HepG2 (cell line): ENCODE data around the gene UCKL1. TPM values are rescaled to one million over a fixed set of nuclear protein-coding genes. Genes with fewer than 3 reads are reported as not detected.

Experiments
- KDM4B ChIP-seq: sonication (generic); formaldehyde crosslinking; IDR thresholded peaks from 2 replicates; pipeline ENCODE4 v1.4.0; 2020; ENCODE audit warnings: missing genetic modification reagents
- KLF15 ChIP-seq: sonication (generic); formaldehyde crosslinking; IDR thresholded peaks from 2 replicates; pipeline ENCODE4 v1.8.1; 2023; ENCODE audit warnings: borderline replicate concordance, mild to moderate bottlenecking, inconsistent platforms, missing genetic modification reagents, mixed read lengths
- POLR2G ChIP-seq: fragments of 200-400 bp; formaldehyde crosslinking; IDR thresholded peaks from 2 replicates; pipeline ENCODE4 v1.6.1; 2018; ENCODE audit warnings: mild to moderate bottlenecking, low read depth, low read length, moderate library complexity
- ZBTB21 ChIP-seq: sonication (generic); formaldehyde crosslinking; IDR thresholded peaks from 2 replicates; pipeline ENCODE4 v1.4.0; 2020; ENCODE audit warnings: missing genetic modification reagents
- ZBTB7B ChIP-seq: sonication (generic); formaldehyde crosslinking; IDR thresholded peaks from 2 replicates; pipeline ENCODE4 v1.4.0; 2020; ENCODE audit warnings: missing genetic modification reagents
- ZBTB8A ChIP-seq: sonication (generic); formaldehyde crosslinking; IDR thresholded peaks from 2 replicates; pipeline ENCODE4 v1.4.0; 2020; ENCODE audit warnings: mild to moderate bottlenecking, low read depth, missing genetic modification reagents, borderline replicate concordance
- ZFP82 ChIP-seq: sonication (generic); formaldehyde crosslinking; IDR thresholded peaks from 2 replicates; pipeline ENCODE4 v1.5.1; 2020; ENCODE audit warnings: mild to moderate bottlenecking, missing genetic modification reagents, borderline replicate concordance
- ZNF225 ChIP-seq: sonication (generic); formaldehyde crosslinking; IDR thresholded peaks from 2 replicates; pipeline ENCODE4 v1.4.0; 2020; ENCODE audit warnings: mild to moderate bottlenecking, missing genetic modification reagents
- ZNF382 ChIP-seq: sonication (generic); formaldehyde crosslinking; IDR thresholded peaks from 2 replicates; pipeline ENCODE4 v1.5.0; 2020; ENCODE audit warnings: missing genetic modification reagents, mild to moderate bottlenecking, borderline replicate concordance
- ZNF468 ChIP-seq: sonication (generic); formaldehyde crosslinking; IDR thresholded peaks from 2 replicates; pipeline ENCODE4 v1.8.0; 2022; ENCODE audit warnings: mild to moderate bottlenecking, moderate library complexity, missing genetic modification reagents
- ZNF614 ChIP-seq: IDR thresholded peaks from 2 replicates; pipeline ENCODE4 v1.6.1; 2018; ENCODE audit warnings: missing biosample characterization, missing genetic modification reagents, inconsistent platforms, borderline replicate concordance
- ZNF674 ChIP-seq: sonication (generic); formaldehyde crosslinking; IDR thresholded peaks from 2 replicates; pipeline ENCODE4 v1.5.0; 2020; ENCODE audit warnings: low read depth, mild to moderate bottlenecking, missing genetic modification reagents
- polyA plus RNA-seq, 8 experiments: library from polyadenylated mRNA; depleted of rRNA in 3 of 8; stranded (reverse) in 7 of 8; unstranded in 1 of 8; fragments of >200 nt; fragmentation: Illumina TruSeq in 4 of 8; extraction: Trizol in 4 of 8; gene quantifications; 2 replicates each; pipeline versions ENCODE4 v1.2.1 to v1.2.3, GENCODE V29; 2011 to 2016; ENCODE audit warnings: low read depth in 4 of 8, missing spikeins in 1 of 8, mixed read lengths in 1 of 8; ENCODE audit not compliant: insufficient read depth in 1 of 8
- total RNA-seq, 5 experiments: library from RNA; depleted of rRNA; stranded (reverse); fragments of >200 nt; fragmentation: Illumina TruSeq; extraction: Trizol; gene quantifications; 2 replicates each; pipeline ENCODE4 v1.2.3, GENCODE V29; 2016; ENCODE audit warnings: low read depth in 1 of 5
- TF ChIP-seq, protein P1 (sequence below): sonication (generic); formaldehyde crosslinking; conservative IDR thresholded peaks from 2 replicates; pipeline ENCODE4 v1.4.0; 2020; ENCODE audit warnings: missing genetic modification reagents
- TF ChIP-seq, protein P2 (sequence below): sonication (generic); formaldehyde crosslinking; IDR thresholded peaks from 2 replicates; pipeline ENCODE4 v1.4.0; 2020; ENCODE audit warnings: missing genetic modification reagents, mild to moderate bottlenecking, borderline replicate concordance
- TF ChIP-seq, protein P3 (sequence below): sonication (generic); formaldehyde crosslinking; IDR thresholded peaks from 2 replicates; pipeline ENCODE4 v1.4.0; 2020; ENCODE audit warnings: missing genetic modification reagents
- TF ChIP-seq, protein P4 (sequence below): sonication (generic); formaldehyde crosslinking; IDR thresholded peaks from 2 replicates; pipeline ENCODE4 v1.4.0; 2020; ENCODE audit warnings: missing genetic modification reagents, borderline replicate concordance

The UCKL1 gene
- total and polyA plus RNA-seq, 2 of the 13 experiments (the other 11 are each of a cell fraction or from before 2014, with no cell fraction given), result 50.2 to 126 TPM

DNA sequence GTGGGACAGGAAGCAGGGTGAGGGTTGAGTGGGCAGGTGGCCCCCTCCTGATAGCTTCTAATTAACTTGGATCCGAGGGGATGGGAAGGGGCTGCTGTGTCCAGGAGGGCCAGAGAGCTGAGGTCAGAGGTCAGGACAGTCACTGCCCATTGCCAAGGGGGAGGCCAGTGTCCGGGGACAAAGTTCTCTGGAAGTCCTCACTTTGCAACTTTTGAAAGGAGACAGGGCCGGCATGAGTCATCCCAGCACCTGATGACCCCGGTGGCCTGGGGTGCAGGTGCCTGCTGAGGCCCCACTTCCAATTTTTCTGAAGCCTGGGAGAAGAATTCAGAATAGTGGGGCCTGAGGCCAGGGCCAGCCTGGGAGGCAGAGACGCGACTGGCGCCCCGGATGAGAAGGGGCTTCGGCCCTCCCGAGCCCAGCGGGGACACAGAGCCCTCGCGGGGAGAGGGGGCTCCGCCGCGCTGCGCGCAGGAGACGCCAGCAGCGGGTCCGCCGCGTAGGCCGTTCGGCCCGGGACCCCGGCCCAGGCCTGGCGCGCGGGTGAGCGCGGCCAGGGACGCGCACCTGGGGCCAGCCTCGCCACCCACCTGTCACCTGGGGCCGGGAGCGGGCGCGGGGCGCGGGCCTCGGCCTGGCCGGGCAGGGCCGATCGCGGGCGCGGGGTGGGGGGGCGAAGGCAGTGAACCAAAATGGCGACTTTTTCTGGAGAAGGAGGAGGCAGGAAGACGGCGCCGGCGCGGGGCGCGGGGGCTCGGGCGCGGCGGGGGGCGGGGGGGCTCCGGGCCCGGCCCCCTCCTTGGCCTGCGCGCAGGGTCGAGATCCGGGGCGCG is 12.9 kb upstream of the UCKL1 start (continued):
- TF ChIP-seq ZNF225 (CRISPR knock-in tag) (peak; percentile 57; the same call in 1 of the 2 replicates), ZBTB8A (CRISPR knock-in tag) (no peak; the same call in 1 of the 2 replicates), ZNF674 (no peak), ZFP82 (no peak), KDM4B (CRISPR knock-in tag) (peak; percentile 68; the same call in 1 of the 2 replicates), ZBTB21 (CRISPR knock-in tag) (no peak), ZNF468 (CRISPR knock-in tag) (no peak), POLR2G (peak; percentile 81), ZNF614 (CRISPR knock-in tag) (peak; percentile 83; the same call in 1 of the 2 replicates), ZNF382 (CRISPR knock-in tag) (no peak), ZBTB7B (CRISPR knock-in tag) (peak; percentile 94), KLF15 (no peak)
- TF ChIP-seq, protein P1, sequence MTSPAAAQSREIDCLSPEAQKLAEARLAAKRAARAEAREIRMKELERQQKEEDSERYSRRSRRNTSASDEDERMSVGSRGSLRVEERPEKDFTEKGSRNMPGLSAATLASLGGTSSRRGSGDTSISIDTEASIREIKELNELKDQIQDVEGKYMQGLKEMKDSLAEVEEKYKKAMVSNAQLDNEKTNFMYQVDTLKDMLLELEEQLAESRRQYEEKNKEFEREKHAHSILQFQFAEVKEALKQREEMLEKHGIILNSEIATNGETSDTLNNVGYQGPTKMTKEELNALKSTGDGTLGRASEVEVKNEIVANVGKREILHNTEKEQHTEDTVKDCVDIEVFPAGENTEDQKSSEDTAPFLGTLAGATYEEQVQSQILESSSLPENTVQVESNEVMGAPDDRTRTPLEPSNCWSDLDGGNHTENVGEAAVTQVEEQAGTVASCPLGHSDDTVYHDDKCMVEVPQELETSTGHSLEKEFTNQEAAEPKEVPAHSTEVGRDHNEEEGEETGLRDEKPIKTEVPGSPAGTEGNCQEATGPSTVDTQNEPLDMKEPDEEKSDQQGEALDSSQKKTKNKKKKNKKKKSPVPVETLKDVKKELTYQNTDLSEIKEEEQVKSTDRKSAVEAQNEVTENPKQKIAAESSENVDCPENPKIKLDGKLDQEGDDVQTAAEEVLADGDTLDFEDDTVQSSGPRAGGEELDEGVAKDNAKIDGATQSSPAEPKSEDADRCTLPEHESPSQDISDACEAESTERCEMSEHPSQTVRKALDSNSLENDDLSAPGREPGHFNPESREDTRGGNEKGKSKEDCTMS (CRISPR knock-in tag), result no peak
- TF ChIP-seq, protein P2, sequence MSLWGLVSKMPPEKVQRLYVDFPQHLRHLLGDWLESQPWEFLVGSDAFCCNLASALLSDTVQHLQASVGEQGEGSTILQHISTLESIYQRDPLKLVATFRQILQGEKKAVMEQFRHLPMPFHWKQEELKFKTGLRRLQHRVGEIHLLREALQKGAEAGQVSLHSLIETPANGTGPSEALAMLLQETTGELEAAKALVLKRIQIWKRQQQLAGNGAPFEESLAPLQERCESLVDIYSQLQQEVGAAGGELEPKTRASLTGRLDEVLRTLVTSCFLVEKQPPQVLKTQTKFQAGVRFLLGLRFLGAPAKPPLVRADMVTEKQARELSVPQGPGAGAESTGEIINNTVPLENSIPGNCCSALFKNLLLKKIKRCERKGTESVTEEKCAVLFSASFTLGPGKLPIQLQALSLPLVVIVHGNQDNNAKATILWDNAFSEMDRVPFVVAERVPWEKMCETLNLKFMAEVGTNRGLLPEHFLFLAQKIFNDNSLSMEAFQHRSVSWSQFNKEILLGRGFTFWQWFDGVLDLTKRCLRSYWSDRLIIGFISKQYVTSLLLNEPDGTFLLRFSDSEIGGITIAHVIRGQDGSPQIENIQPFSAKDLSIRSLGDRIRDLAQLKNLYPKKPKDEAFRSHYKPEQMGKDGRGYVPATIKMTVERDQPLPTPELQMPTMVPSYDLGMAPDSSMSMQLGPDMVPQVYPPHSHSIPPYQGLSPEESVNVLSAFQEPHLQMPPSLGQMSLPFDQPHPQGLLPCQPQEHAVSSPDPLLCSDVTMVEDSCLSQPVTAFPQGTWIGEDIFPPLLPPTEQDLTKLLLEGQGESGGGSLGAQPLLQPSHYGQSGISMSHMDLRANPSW (CRISPR knock-in tag), result no peak
- TF ChIP-seq, protein P3, sequence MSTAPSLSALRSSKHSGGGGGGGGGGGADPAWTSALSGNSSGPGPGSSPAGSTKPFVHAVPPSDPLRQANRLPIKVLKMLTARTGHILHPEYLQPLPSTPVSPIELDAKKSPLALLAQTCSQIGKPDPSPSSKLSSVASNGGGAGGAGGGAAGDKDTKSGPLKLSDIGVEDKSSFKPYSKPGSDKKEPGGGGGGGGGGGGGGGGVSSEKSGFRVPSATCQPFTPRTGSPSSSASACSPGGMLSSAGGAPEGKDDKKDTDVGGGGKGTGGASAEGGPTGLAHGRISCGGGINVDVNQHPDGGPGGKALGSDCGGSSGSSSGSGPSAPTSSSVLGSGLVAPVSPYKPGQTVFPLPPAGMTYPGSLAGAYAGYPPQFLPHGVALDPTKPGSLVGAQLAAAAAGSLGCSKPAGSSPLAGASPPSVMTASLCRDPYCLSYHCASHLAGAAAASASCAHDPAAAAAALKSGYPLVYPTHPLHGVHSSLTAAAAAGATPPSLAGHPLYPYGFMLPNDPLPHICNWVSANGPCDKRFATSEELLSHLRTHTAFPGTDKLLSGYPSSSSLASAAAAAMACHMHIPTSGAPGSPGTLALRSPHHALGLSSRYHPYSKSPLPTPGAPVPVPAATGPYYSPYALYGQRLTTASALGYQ, result peak; percentile 80
- TF ChIP-seq, protein P4, sequence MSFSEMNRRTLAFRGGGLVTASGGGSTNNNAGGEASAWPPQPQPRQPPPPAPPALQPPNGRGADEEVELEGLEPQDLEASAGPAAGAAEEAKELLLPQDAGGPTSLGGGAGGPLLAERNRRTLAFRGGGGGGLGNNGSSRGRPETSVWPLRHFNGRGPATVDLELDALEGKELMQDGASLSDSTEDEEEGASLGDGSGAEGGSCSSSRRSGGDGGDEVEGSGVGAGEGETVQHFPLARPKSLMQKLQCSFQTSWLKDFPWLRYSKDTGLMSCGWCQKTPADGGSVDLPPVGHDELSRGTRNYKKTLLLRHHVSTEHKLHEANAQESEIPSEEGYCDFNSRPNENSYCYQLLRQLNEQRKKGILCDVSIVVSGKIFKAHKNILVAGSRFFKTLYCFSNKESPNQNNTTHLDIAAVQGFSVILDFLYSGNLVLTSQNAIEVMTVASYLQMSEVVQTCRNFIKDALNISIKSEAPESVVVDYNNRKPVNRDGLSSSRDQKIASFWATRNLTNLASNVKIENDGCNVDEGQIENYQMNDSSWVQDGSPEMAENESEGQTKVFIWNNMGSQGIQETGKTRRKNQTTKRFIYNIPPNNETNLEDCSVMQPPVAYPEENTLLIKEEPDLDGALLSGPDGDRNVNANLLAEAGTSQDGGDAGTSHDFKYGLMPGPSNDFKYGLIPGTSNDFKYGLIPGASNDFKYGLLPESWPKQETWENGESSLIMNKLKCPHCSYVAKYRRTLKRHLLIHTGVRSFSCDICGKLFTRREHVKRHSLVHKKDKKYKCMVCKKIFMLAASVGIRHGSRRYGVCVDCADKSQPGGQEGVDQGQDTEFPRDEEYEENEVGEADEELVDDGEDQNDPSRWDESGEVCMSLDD, result peak; percentile 99
